Mesenteric fat pad (tissue), 1 donor: Measurements from ENCODE around the gene RAB9B. TPM values are rescaled to one million over a fixed set of nuclear protein-coding genes. Genes with fewer than 3 reads are reported as not detected.
"Not testable (repeated sequence)": the region's sequence is repeated elsewhere in the genome, so short reads cannot be mapped to it uniquely, and the experiment has no call there.

Source experiments
- DNase-seq: peaks from one replicate; pipeline ENCODE4 v3.0.0-alpha.2; 2020; ENCODE audit warnings: low spot score
- long read RNA-seq: library from polyadenylated mRNA; unstranded; transcript quantifications from one replicate; pipeline ENCODE4 v2.0.0, GENCODE V29; 2020
- total RNA-seq: library from RNA; stranded (reverse); fragmentation: NEBNext Ultra II Directional; extraction: Animal tissue kit (Norgen Biotek cat#: 25700); gene quantifications from one replicate; pipeline ENCODE4 v1.2.1, GENCODE V29; 2021
- donor health status: DM: yes; HTN: yes; CAD: no.

The RAB9B gene
- 0.74 TPM for total RNA-seq
- long read RNA-seq, partial matches to known transcripts: 0 of 2 reads
- long read RNA-seq, other reads (novel, unspliced or antisense): 2 of 2 reads

GRCh38 chrX:103831803-103832544 is at the start of gene RAB9B:
RAB9B (minus strand) TSS chrX:103832257; CDS start chrX:103825784, 6,473 bp downstream.
- no peak for DNase-seq

GRCh38 chrX:103879339-103879738 is 47.3 kb upstream of the RAB9B start:
- DNase-seq: no peak

- DNase-seq: no peak
Measured at GRCh38 chrX:103878466-103879122, 46.5 kb upstream of the RAB9B start.

GRCh38 chrX:103877571-103877970 is 45.5 kb upstream of the RAB9B start:
- no peak for DNase-seq

- DNase-seq: no peak
Measured at GRCh38 chrX:103864886-103865534, 33.0 kb upstream of the RAB9B start.

GRCh38 chrX:103864149-103864548 is 32.1 kb upstream of the RAB9B start:
- no peak for DNase-seq

- no peak for DNase-seq
Measured at GRCh38 chrX:103861200-103861599, 29.1 kb upstream of the RAB9B start.

- DNase-seq: no peak
Measured at GRCh38 chrX:103849558-103849957, 17.5 kb upstream of the RAB9B start.

- no peak for DNase-seq
Measured at GRCh38 chrX:103847174-103847870, 15.3 kb upstream of the RAB9B start.

GRCh38 chrX:103846386-103846785 is 14.3 kb upstream of the RAB9B start:
- DNase-seq: no peak

- DNase-seq: no peak
Measured at GRCh38 chrX:103845165-103845653, 13.2 kb upstream of the RAB9B start.

- DNase-seq: no peak
Measured at GRCh38 chrX:103839404-103839803, 7.3 kb upstream of the RAB9B start.

- DNase-seq: no peak
Measured at GRCh38 chrX:103831342-103831802, 685 bp downstream of the RAB9B start.

- DNase-seq: no peak
Measured at GRCh38 chrX:103830848-103831247, 1.2 kb downstream of the RAB9B start.

- DNase-seq: no peak
Measured at GRCh38 chrX:103828529-103828928, 3.5 kb downstream of the RAB9B start.

- DNase-seq: no peak
Measured at GRCh38 chrX:103825881-103826280, 6.2 kb downstream of the RAB9B start.

GRCh38 chrX:103823591-103823990 is 8.5 kb downstream of the RAB9B start:
- DNase-seq: no peak

GRCh38 chrX:103820802-103821201 is 11.3 kb downstream of the RAB9B start:
- not testable (repeated sequence) for DNase-seq

GRCh38 chrX:103818842-103819619 is 13.0 kb downstream of the RAB9B start:
- DNase-seq: no peak

- DNase-seq: no peak
Measured at GRCh38 chrX:103817502-103817901, 14.6 kb downstream of the RAB9B start.
